MM.1S (cell line): ENCODE measurements around the gene HOXC10.

Source experiments
- DNase-seq: peaks from one replicate; pipeline ENCODE4 v3.0.0-alpha.2; 2015
- H2AFZ ChIP-seq: fragments of 300-600 bp; sonication (generic); 2 replicates; pipeline ENCODE4 v1.6.0; 2016; ENCODE audit warnings: antibody characterized with exemption, low read length
- H3F3A ChIP-seq: fragments of 300-600 bp; sonication (generic); 2 replicates; pipeline ENCODE4 v1.6.1; 2016; ENCODE audit warnings: mild to moderate bottlenecking, antibody characterized with exemption, low read length, moderate library complexity, mixed read lengths; ENCODE audit not compliant: insufficient read depth
- H3K27ac ChIP-seq: fragments of 300-600 bp; sonication (generic); 2 replicates; pipeline ENCODE4 v1.5.1; 2016; ENCODE audit warnings: mild to moderate bottlenecking, low read length
- H3K27me3 ChIP-seq: fragments of 300-600 bp; sonication (generic); replicated peaks from 2 replicates; pipeline ENCODE4 v1.6.0; 2016; ENCODE audit warnings: low read length; ENCODE audit not compliant: insufficient read depth
- H3K36me3 ChIP-seq: fragments of 300-600 bp; sonication (generic); replicated peaks from 2 replicates; pipeline ENCODE4 v1.6.1; 2016; ENCODE audit warnings: mild to moderate bottlenecking, low read length, mixed read lengths; ENCODE audit not compliant: insufficient read depth
- H3K4me1 ChIP-seq: fragments of 300-600 bp; sonication (generic); 2 replicates; pipeline ENCODE4 v1.6.1; 2016; ENCODE audit warnings: low read length, mixed read lengths
- H3K4me2 ChIP-seq: fragments of 300-600 bp; sonication (generic); 2 replicates; pipeline ENCODE4 v1.6.0; 2016; ENCODE audit warnings: low read depth, low read length
- H3K4me3 ChIP-seq: fragments of 300-600 bp; sonication (generic); 2 replicates; pipeline ENCODE4 v1.5.1; 2016; ENCODE audit warnings: low read length, mixed read lengths
- H3K79me2 ChIP-seq: fragments of 300-600 bp; sonication (generic); 2 replicates; pipeline ENCODE4 v1.6.1; 2016; ENCODE audit warnings: mixed run types, low read length, mixed read lengths
- H3K9ac ChIP-seq: fragments of 300-600 bp; sonication (generic); 2 replicates; pipeline ENCODE4 v1.6.1; 2016; ENCODE audit warnings: low read length, mixed read lengths
- H3K9me2 ChIP-seq: fragments of 300-600 bp; sonication (generic); replicated peaks from 2 replicates; pipeline ENCODE4 v1.6.1; 2016; ENCODE audit warnings: mild to moderate bottlenecking, low read length, mixed read lengths; ENCODE audit not compliant: insufficient read depth
- H3K9me3 ChIP-seq: fragments of 300-600 bp; sonication (generic); replicated peaks from 2 replicates; pipeline ENCODE4 v1.6.1; 2016; ENCODE audit warnings: mild to moderate bottlenecking, low read length, mixed read lengths; ENCODE audit not compliant: insufficient read depth
- H4K20me1 ChIP-seq: fragments of 300-600 bp; sonication (generic); 2 replicates; pipeline ENCODE4 v1.6.1; 2016; ENCODE audit warnings: mild to moderate bottlenecking, low read length, moderate library complexity, mixed read lengths; ENCODE audit not compliant: insufficient read depth
- CTCF ChIP-seq: fragments of 300-600 bp; sonication (generic); IDR thresholded peaks from 2 replicates; pipeline ENCODE4 v1.5.1; 2016; ENCODE audit warnings: antibody characterized with exemption, low read length, mixed read lengths
- EZH2 ChIP-seq: fragments of 300-600 bp; sonication (generic); optimal IDR thresholded peaks from 2 replicates; pipeline ENCODE3; 2017; ENCODE audit warnings: low read depth, mild to moderate bottlenecking, antibody characterized with exemption, low read length, mixed read lengths
- EZH2phosphoT487 ChIP-seq: fragments of 300-600 bp; sonication (generic); IDR thresholded peaks from 2 replicates; pipeline ENCODE4 v1.6.1; 2018; ENCODE audit warnings: antibody characterized with exemption, low read length

Gene HOXC10

GRCh38 chr12:54014377-54015017, 29.6 kb downstream of the HOXC10 start:
- Histone ChIP-seq H3K9me3 (no peaks in the 10 kb centered on the region), H3K4me3 (no peak overlapping the region), H4K20me1 (no peaks in the 10 kb centered on the region), H3K79me2 (no peaks in the 10 kb centered on the region), H3K4me1 (no peaks in the 10 kb centered on the region), H3K36me3 (no peaks in the 10 kb centered on the region), H2AFZ (no peak overlapping the region), H3K9me2 (no peaks in the 10 kb centered on the region), H3F3A (no peaks in the 10 kb centered on the region), H3K27ac (no peak overlapping the region), H3K27me3 (peaks cover 84% of the 10 kb centered on the region), H3K9ac (no peak overlapping the region), H3K4me2 (no peak overlapping the region)
- TF ChIP-seq CTCF = no peak
- no peak for TF ChIP-seq EZH2
- TF ChIP-seq EZH2phosphoT487 = no peak
- DNase-seq = no peak

- Histone ChIP-seq H3K27ac (no peak overlapping the region), H4K20me1 (no peaks in the 10 kb centered on the region), H3F3A (no peaks in the 10 kb centered on the region), H3K9me2 (no peaks in the 10 kb centered on the region), H3K4me2 (no peak overlapping the region), H3K27me3 (peaks cover 83% of the 10 kb centered on the region), H3K4me3 (no peak overlapping the region), H3K79me2 (no peaks in the 10 kb centered on the region), H3K9me3 (no peaks in the 10 kb centered on the region), H3K36me3 (no peaks in the 10 kb centered on the region), H3K4me1 (no peaks in the 10 kb centered on the region), H2AFZ (no peak overlapping the region), H3K9ac (no peak overlapping the region)
- no peak for DNase-seq
- TF ChIP-seq EZH2phosphoT487 (no peak), EZH2 (peak; percentile 84)
Measured at GRCh38 chr12:54015018-54015931, 30.3 kb downstream of the HOXC10 start.

GRCh38 chr12:54016051-54016450, 31.1 kb downstream of the HOXC10 start:
- DNase-seq = no peak
- Histone ChIP-seq H3K36me3 (no peaks in the 10 kb centered on the region), H3K79me2 (no peaks in the 10 kb centered on the region), H3K9me3 (no peaks in the 10 kb centered on the region), H3K4me2 (no peak overlapping the region), H3K9ac (no peak overlapping the region), H3K27me3 (peaks cover 83% of the 10 kb centered on the region), H2AFZ (no peak overlapping the region), H3K27ac (no peak overlapping the region), H3K4me3 (no peak overlapping the region), H3K9me2 (no peaks in the 10 kb centered on the region), H3F3A (no peaks in the 10 kb centered on the region), H4K20me1 (no peaks in the 10 kb centered on the region), H3K4me1 (no peaks in the 10 kb centered on the region)
- TF ChIP-seq EZH2phosphoT487 = no peak
- TF ChIP-seq CTCF = no peak
- no peak for TF ChIP-seq EZH2
